GM21360 (cell line): ENCODE data around the gene ARNT2.

Experiments
- ATAC-seq: cut with Tn5 transposase; IDR thresholded peaks from one replicate; pipeline ENCODE4 v1.9.1; 2021; ENCODE audit warnings: mild to moderate bottlenecking, moderate library complexity; ENCODE audit not compliant: unreplicated experiment

ARNT2 gene

DNA sequence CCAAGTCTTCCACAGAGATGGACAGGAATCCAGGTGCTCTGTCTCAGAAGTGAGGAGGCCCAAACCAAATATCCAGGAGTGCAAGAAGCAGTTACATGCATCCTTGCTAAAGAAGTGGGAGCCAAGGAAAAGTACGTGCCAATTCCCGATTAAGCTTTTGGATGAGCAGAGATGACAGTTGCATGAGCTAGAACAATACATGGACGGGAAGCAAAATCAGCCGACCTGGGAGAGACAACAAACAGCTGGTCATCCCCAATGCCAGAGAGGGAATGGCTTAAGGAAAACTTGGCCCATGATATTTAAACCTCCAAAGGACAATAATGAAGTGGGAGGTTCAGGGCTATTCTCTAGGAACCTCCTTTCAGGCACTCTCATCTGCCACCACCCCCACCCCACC is 204.9 kb downstream of the ARNT2 start:
- ATAC-seq = no peak

DNA sequence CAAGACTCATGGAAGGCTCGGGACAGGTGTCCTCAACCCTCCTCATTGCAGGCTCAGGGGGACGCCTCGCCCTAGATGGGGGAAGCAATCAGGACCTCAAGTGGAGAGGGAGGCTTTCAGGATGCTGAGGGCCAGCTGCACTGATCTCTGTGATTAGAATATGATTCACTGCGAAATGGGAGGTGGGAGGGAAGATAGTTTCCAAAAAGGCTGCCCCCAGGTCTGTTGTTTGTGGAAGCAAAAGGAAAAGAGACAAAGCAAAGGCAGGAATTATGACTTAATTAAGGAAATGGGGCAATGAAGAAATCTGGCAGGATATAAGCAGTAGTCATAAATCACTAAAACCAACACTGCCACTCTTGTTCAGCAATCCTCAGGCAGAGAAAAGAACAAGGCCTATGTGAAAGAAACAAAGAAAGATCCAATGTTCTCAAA is 205.3 kb downstream of the ARNT2 start:
- ATAC-seq = no peak

GRCh38 chr15:80611543-80612080 is 207.4 kb downstream of the ARNT2 start:
- no peak for ATAC-seq

DNA sequence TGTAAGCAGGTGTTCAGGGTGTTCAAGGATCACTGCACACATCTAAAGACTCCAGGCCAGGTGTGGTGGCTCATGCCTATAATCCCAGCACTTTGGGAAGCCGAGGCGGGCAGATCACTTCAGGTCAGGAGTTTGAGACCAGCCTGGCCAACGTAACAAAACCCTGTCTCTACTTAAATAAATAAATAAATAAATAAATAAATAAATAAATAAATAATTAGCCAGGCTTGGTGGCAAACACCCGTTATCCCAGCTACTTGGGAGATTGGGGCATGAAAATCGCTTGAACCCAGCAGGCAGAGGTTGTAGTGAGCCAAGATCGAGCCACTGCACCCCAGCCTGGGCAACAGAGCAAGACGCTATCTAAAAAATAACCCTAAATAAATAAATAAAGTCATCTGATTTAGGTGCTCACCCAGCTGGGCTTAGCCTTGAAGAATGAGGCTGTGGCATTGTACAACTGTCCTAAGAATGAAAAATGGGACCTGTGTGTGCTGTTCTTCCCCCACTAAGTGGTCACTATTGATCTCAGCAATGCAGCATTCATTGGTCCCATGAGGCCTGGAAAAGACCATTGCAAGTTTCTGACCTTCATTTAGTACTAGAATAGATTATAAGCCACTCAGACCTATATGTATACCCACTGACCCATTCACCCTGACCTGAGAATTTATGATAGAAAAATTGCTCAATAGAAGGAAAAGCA is 208.1 kb downstream of the ARNT2 start:
- ATAC-seq = no peak

GRCh38 chr15:80613762-80614365 is 209.7 kb downstream of the ARNT2 start:
- ATAC-seq = no peak

DNA sequence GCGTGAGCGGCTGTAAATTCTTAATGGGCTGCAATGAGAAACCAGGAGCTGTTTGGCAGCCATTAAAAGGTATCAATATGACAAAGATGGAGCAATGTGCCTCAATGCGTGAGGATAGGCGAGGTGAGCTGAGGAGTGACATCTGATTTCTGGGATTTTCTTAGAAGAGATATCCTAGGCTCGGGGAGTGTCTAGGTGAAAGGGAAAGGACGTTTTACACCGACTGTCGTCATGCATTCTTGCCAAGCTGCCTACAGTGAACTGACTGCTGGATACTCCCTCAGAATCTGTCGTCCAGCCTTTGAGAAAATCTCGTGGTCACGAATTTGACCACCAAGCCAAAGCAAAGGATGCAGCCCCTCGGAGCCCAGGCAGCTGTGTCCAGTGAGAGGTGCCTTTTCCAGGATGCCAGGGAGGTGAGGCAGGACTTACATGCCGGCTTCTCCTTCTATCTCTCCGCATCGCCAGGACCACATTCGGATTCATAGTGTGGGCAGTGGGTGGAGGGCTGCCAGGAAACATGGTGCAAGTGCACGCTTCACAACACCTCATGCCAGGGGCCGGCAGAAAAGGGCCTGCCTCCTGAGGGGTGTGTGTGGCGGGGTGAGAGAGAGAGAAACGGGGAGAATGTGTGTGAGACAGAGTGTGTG is 210.7 kb downstream of the ARNT2 start:
- ATAC-seq = no peak

GRCh38 chr15:80615361-80615736 is 211.2 kb downstream of the ARNT2 start:
- ATAC-seq = no peak

- ATAC-seq = no peak
Measured at GRCh38 chr15:80615783-80616391, 211.7 kb downstream of the ARNT2 start.

GRCh38 chr15:80618685-80619400 is 214.7 kb downstream of the ARNT2 start:
- no peak for ATAC-seq

GRCh38 chr15:80619680-80620079 is 215.5 kb downstream of the ARNT2 start:
- ATAC-seq = no peak

DNA sequence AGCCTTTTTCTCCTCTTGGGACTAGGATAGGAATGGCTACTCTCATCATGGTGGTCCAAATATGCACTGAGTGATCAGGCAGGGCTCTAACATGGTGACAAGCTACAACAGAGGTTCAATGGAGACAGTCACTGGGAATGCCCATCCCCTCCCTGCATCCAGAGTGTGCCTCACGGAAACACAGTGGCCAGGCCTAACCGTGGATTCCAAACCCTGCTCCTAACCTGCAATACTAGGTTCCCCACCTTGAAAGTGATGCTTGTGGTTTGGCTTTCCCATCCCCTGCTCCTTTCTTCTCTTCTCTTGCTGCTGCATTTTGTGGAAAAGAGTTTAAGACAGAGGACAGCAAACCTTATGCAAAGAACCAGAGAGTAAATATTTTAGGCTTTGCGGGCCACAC is 216.0 kb downstream of the ARNT2 start:
- no peak for ATAC-seq

DNA sequence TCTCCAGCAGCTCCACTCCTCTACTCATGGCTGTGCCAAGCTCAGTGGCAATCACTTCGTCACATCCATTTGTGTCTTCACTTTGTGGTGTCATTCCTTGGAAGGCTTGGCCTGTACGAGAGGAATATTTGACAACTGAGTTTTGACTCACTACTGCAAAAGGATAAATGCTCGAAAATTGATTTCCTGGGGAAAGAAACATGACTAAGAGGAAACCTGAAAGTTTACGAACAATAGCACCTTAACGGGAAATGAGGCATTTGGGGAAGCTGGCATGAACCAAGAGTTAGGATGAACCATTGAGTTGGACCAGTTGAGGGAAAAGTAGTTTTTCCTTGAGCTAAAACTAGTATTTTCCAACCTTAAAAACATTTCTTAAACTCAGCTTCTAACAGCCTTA is 216.7 kb downstream of the ARNT2 start:
- ATAC-seq = no peak

DNA sequence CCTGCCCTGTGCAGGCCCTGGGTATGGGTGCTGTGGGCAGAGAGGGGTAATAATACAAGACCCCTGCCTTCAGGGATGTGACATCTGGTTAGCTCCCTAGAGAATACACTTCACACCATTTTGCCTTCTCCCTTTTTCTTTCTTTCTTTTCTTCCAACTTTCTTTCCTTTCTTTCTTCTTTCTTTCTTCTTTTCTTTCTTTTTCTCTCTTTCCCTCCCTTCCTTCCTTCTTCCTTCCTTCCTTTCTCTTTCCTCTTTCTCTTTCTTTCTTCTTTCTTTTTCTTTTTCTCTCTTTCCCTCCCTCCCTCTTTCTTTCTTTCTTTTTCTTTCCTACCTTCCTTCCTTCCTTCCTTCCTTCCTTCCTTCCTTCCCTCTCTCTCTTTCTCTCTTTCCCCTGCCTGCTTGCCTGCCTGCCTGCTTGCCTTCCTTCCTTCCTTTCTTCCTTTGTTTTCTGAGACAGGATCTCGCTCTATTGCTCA is 222.5 kb downstream of the ARNT2 start:
- no peak for ATAC-seq

DNA sequence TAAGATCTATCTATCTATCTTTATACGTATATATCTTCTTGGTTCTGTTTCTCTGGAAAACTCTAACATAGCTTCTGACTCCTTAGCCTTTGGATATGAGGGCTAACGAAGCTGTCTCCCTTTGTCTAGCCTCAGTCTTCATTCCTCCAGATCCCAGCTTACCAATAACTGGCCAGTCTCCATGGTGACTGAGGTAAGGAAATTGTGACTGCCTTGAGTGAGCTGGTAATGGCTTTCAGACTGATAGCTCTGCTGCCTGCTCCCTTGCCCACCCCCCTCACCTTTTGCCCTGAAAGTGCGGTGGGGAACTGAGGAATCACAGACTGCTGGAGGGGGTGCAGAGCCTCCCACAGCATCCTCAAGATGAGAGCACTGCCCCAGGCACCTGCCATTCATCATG is 225.2 kb downstream of the ARNT2 start:
- no peak for ATAC-seq

GRCh38 chr15:80630981-80631380 is 226.8 kb downstream of the ARNT2 start:
- ATAC-seq = no peak

DNA sequence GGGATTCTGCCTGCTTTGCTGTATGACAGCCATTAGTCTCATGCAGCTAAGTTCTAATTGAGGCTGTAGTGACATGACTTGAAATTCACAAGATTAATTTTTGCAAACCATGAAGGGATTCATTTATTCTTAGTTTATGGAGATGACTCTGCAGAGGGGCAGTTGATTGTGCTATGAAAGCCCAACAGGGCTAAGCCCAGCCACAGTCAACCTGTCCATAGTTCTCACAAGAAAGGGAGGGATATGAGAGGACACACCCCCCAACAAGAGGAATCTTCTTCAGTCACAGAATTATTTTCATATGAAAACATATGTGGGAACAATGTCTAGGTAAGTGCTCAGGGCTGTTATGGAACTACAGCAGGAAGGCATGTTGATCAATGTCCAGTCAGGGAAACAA is 229.0 kb downstream of the ARNT2 start:
- ATAC-seq = no peak

DNA sequence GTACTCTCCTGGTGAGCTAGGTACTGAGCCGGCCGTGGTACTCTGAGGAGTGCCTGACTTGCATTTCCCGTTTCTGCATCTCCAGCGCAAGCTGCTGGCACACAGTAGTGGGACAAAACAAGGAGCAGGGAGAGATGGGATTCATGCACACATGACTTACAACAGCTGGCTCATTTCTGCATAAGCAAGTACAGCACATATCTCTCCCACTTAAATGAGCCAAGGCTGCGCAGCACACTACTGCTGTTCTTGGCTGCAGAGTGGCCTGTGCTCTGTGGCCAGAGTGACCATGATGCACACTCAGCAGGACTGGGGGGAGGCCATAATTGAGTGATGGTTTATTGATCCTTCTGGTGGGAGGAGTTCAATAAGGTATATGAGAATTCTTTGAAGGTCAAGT is 231.8 kb downstream of the ARNT2 start:
- ATAC-seq = no peak

- ATAC-seq = no peak
Measured at GRCh38 chr15:80636675-80637074, 232.5 kb downstream of the ARNT2 start.

DNA sequence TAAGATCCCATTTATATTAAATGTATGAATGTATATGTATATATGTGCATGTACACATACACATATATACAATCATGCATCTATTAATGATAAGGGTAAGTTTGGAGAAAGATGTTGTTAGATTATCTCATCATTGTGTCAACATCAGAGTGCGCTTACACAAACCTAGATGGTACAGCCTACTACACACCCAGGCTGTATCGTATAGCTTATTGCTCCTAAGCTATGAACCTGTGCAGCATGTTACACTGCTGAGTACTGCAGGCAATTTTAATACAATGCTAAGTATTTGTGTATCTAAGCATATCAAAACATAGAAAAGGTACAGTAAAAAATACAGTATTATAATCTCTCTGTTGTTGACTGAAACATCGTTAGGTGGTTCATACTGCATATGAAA is 233.6 kb downstream of the ARNT2 start:
- ATAC-seq = no peak

GRCh38 chr15:80638553-80639167 is 234.5 kb downstream of the ARNT2 start:
- no peak for ATAC-seq
